Ishikawa (cell line): ENCODE results near the gene CEP128.

Experiments used
- CEBPB ChIP-seq: IDR thresholded peaks from 2 replicates; pipeline ENCODE4 v1.6.1; 2012
- CREB1 ChIP-seq: IDR thresholded peaks from 2 replicates; pipeline ENCODE4 v1.6.1; 2012; ENCODE audit warnings: low read depth
- EGR1 ChIP-seq: IDR thresholded peaks from 2 replicates; pipeline ENCODE4 v1.6.1; 2012
- EP300 ChIP-seq: IDR thresholded peaks from 2 replicates; pipeline ENCODE4 v1.6.1; 2012; ENCODE audit warnings: borderline replicate concordance
- FOXM1 ChIP-seq: IDR thresholded peaks from 2 replicates; pipeline ENCODE4 v1.6.1; 2012; ENCODE audit warnings: low read depth, borderline replicate concordance
- MAX ChIP-seq: IDR thresholded peaks from 2 replicates; pipeline ENCODE4 v1.6.1; 2012
- NFIC ChIP-seq: IDR thresholded peaks from 2 replicates; pipeline ENCODE4 v1.6.1; 2012
- RAD21 ChIP-seq: IDR thresholded peaks from 2 replicates; pipeline ENCODE4 v1.6.1; 2012; ENCODE audit warnings: low read depth
- REST ChIP-seq: IDR thresholded peaks from 2 replicates; pipeline ENCODE4 v1.6.1; 2012; ENCODE audit warnings: low read depth, mild to moderate bottlenecking
- TAF1 ChIP-seq: IDR thresholded peaks from 2 replicates; pipeline ENCODE4 v1.6.1; 2012; ENCODE audit warnings: low read depth, mild to moderate bottlenecking
- TCF12 ChIP-seq: IDR thresholded peaks from 2 replicates; pipeline ENCODE4 v1.6.1; 2012; ENCODE audit warnings: low read depth
- TEAD4 ChIP-seq: IDR thresholded peaks from 2 replicates; pipeline ENCODE4 v1.6.1; 2012
- YY1 ChIP-seq: IDR thresholded peaks from 2 replicates; pipeline ENCODE4 v1.6.1; 2012; ENCODE audit warnings: low read depth
- ZBTB7A ChIP-seq: IDR thresholded peaks from 2 replicates; pipeline ENCODE4 v1.6.1; 2012; ENCODE audit warnings: low read depth
- TF ChIP-seq, protein P1 (sequence below): IDR thresholded peaks from 2 replicates; pipeline ENCODE4 v1.6.1; 2012

The CEP128 gene

GRCh38 chr14:80901822-80902221 is 39.7 kb downstream of the CEP128 start:
- TF ChIP-seq MAX (no peak), RAD21 (no peak), CREB1 (no peak), EGR1 (no peak), EP300 (no peak), TEAD4 (no peak), ZBTB7A (no peak), REST (no peak), CEBPB (no peak), TCF12 (no peak), YY1 (no peak)
- TF ChIP-seq, protein P1, sequence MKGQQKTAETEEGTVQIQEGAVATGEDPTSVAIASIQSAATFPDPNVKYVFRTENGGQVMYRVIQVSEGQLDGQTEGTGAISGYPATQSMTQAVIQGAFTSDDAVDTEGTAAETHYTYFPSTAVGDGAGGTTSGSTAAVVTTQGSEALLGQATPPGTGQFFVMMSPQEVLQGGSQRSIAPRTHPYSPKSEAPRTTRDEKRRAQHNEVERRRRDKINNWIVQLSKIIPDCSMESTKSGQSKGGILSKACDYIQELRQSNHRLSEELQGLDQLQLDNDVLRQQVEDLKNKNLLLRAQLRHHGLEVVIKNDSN = no peak

DNA sequence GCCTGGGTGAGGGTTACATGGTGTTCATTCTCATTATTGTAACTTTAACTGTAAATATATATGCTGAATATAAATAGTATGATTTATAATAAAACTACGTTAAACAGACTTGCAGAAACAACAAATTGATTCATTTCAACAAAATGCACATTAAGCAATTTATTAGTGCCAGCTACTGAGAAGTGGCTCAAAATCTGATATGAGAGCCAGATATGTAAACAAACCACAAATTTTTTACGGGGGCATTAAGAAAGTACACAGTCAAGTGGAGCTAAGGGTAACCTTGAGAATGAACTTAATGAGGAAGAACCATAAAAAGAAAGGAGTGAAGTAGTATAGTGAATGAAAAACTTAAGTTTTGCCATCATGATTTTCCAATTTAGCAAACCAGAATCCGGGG is 40.3 kb downstream of the CEP128 start:
- TF ChIP-seq EP300 = no peak
- no peak for TF ChIP-seq NFIC
- TF ChIP-seq FOXM1 = no peak
- TF ChIP-seq REST = no peak
- TF ChIP-seq CEBPB = no peak
- TF ChIP-seq EGR1 = no peak
- no peak for TF ChIP-seq RAD21
- TF ChIP-seq, protein P1 = no peak
- no peak for TF ChIP-seq ZBTB7A
- no peak for TF ChIP-seq TCF12
- TF ChIP-seq MAX = no peak
- TF ChIP-seq CREB1 = no peak
- no peak for TF ChIP-seq TEAD4
- TF ChIP-seq YY1 = no peak
- no peak for TF ChIP-seq TAF1

DNA sequence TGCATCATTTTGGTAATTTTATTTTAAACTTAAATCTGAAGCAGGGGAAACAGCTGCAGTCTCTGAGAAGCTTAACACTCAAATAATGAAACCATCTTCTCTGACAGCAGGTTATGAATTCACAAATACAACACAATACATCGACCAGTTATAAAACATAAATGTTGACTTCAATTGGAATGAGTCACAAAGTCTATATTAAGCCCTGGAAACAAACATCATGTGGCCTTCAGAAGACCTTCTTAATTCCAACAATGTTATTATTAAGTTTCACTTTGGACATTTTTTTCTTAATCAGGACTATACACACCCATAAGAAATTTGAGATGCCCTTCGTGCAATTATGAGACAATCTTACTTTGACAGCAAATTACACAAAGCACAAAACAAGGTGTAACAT is 68.9 kb downstream of the CEP128 start:
- TF ChIP-seq RAD21 (no peak), MAX (no peak), CEBPB (no peak), TEAD4 (no peak), TCF12 (no peak), EP300 (no peak), TAF1 (no peak), FOXM1 (no peak), REST (no peak), YY1 (no peak), EGR1 (no peak), NFIC (no peak), CREB1 (no peak), ZBTB7A (no peak)
- TF ChIP-seq, protein P1 = no peak

DNA sequence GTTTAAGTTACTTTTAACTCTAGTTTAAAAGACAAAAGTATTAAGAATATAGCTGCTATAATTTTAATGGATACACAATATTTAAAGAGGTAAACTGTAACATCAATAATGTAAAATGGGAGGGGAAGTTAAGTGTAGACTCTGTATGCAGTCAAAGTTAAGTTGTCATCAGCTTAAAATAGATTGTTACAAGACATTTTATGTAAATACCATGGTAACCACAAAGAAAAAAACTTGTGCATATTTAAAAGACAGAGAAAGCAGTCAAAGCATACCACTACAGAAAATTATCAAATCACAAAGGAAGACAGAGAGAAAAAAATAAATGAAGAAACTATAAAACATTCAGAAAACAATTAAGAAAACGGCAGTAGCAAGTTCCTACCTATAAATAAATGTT is 73.3 kb downstream of the CEP128 start:
- TF ChIP-seq EP300 = no peak
- TF ChIP-seq TAF1 = no peak
- no peak for TF ChIP-seq RAD21
- no peak for TF ChIP-seq TCF12
- TF ChIP-seq REST = no peak
- no peak for TF ChIP-seq CREB1
- no peak for TF ChIP-seq NFIC
- TF ChIP-seq, protein P1 = no peak
- no peak for TF ChIP-seq MAX
- TF ChIP-seq EGR1 = no peak
- no peak for TF ChIP-seq CEBPB
- no peak for TF ChIP-seq ZBTB7A
- TF ChIP-seq TEAD4 = no peak
- no peak for TF ChIP-seq FOXM1
- no peak for TF ChIP-seq YY1
